Activated CD8-positive, alpha-beta T cell treated with anti-CD3 and anti-CD28 coated beads for 36 hours (primary cell): ENCODE results near the gene NUMA1. TPM values are rescaled to one million over a fixed set of nuclear protein-coding genes. Genes with fewer than 3 reads are reported as not detected.

Experiments
- ATAC-seq: fragments of 200-7000 bp; cut with Tn5 transposase; one replicate; pipeline ENCODE4 v1.10.0; 2021; ENCODE audit warnings: mild to moderate bottlenecking, moderate library complexity
- CTCF ChIA-PET: fragments of 350-600 bp; sonication (Branson Sonifier 250); formaldehyde crosslinking; loops from one replicate; lab custom pipeline; 2021; ENCODE audit warnings: antibody characterized with exemption; lab: Charles Lee
- POLR2A ChIA-PET: fragments of 350-600 bp; sonication (Branson Sonifier 250); formaldehyde crosslinking; loops from one replicate; lab custom pipeline; 2021; ENCODE audit warnings: antibody characterized with exemption; lab: Charles Lee
- DNase-seq: peaks from one replicate; pipeline ENCODE4 v3.0.0-alpha.2; 2020
- H3K27ac Mint-ChIP-seq: one replicate; pipeline ENCODE4 v1.8.0; 2021; ENCODE audit warnings: mild to moderate bottlenecking, mixed read lengths
- H3K27me3 Mint-ChIP-seq: one replicate; pipeline ENCODE4 v1.8.0; 2021; ENCODE audit warnings: mixed read lengths
- H3K36me3 Mint-ChIP-seq: one replicate; pipeline ENCODE4 v1.8.0; 2021; ENCODE audit warnings: low read depth, mixed read lengths
- H3K4me1 Mint-ChIP-seq: one replicate; pipeline ENCODE4 v1.8.0; 2021; ENCODE audit warnings: low read depth, mixed read lengths
- H3K4me3 Mint-ChIP-seq: one replicate; pipeline ENCODE4 v1.8.0; 2021; ENCODE audit warnings: mild to moderate bottlenecking, moderate library complexity, mixed read lengths
- H3K9me3 Mint-ChIP-seq: one replicate; pipeline ENCODE4 v1.8.0; 2021; ENCODE audit warnings: mixed read lengths
- intact Hi-C: fragments of 100-400 bp; cut with micrococcal nuclease; formaldehyde crosslinking; loops from one replicate; pipeline ENCODE4 v1.10.0; 2022
- total RNA-seq, 2 experiments: library from RNA; stranded (reverse); gene quantifications; one replicate each; pipeline ENCODE4 v1.2.3, GENCODE V29; 2021
- TF ChIP-seq, protein P1 (sequence below): fragments of 200-600 bp; IDR thresholded peaks from one replicate; pipeline ENCODE4 v1.8.0; 2022; ENCODE audit warnings: antibody characterized with exemption, mild to moderate bottlenecking

NUMA1 gene
- total RNA-seq, 2 experiments from 2014 or later: 165 to 169 TPM

DNA sequence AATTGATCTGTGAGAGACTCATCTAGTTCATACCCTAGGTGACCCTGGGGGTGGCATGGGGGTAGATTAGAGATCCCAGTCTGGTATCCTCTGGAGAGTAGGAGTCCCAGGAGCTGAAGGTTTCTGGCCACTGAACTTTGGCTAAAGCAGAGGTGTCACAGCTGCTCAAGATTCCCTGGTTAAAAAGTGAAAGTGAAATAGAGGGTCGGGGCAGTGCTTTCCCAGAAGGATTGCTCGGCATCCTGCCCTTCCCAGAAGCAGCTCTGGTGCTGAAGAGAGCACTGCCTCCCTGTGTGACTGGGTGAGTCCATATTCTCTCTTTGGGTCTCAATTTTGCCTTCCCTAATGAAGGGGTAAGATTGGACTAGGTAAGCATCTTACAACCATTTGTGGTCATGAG is 81.0 kb downstream of the NUMA1 start:
- DNase-seq (no peak), ATAC-seq (peak; percentile 10)
- TF ChIP-seq, protein P1, sequence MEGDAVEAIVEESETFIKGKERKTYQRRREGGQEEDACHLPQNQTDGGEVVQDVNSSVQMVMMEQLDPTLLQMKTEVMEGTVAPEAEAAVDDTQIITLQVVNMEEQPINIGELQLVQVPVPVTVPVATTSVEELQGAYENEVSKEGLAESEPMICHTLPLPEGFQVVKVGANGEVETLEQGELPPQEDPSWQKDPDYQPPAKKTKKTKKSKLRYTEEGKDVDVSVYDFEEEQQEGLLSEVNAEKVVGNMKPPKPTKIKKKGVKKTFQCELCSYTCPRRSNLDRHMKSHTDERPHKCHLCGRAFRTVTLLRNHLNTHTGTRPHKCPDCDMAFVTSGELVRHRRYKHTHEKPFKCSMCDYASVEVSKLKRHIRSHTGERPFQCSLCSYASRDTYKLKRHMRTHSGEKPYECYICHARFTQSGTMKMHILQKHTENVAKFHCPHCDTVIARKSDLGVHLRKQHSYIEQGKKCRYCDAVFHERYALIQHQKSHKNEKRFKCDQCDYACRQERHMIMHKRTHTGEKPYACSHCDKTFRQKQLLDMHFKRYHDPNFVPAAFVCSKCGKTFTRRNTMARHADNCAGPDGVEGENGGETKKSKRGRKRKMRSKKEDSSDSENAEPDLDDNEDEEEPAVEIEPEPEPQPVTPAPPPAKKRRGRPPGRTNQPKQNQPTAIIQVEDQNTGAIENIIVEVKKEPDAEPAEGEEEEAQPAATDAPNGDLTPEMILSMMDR: no peak
- Mint-ChIP-seq H3K4me3 (peak overlapping the region; percentile 53), H3K4me1 (peaks cover 20% of the 10 kb centered on the region), H3K27me3 (no peaks in the 10 kb centered on the region), H3K9me3 (no peaks in the 10 kb centered on the region), H3K36me3 (peaks cover 25% of the 10 kb centered on the region), H3K27ac (peak overlapping the region; percentile 87)
- CTCF ChIA-PET: interaction anchor here (1.0 to 1.4 kb wide), 3 partner anchors 21 to 145 kb away, joined by 3 to 10 read pairs (median 3); no protein-coding TSS in a partner anchor
- POLR2A ChIA-PET: interaction anchor here (0.7 to 1.6 kb wide), 5 partner anchors 10 to 103 kb away, joined by 3 to 9 read pairs (median 4); no protein-coding TSS in a partner anchor
- intact Hi-C loops: no loop called here

DNA sequence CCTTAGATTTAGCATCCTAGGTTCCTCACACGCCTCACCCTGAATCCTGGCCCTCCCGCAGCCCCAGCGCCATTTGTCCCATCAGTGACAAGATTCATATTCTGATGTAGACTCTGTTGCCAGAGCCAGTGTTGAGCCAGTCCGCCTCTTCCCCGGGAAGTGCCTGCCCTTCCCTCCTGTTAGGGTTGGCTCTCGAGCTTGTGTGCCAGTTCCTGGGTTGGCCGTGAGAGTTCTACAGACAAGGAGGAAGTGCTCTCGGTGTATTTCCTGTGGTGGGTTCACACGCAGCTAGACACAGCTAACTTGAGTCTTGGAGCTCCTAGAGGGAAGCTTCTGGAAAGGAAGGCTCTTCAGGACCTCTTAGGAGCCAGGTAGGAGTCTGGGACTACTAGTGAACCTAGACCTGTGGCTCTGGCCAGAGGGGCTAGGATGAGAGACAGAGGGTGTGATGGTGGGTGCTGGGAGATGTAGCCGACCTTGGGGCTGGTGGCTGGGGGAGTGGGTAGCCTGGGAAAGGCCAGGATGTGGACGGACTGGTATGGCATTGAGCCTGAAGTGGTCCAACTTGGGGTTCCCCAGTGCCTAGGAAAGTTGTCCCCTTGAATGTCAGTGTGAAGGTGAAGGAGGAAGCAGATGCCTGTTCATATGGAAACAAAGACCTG is 81.6 kb downstream of the NUMA1 start, which contains the start of gene IL18BP:
IL18BP (plus strand) TSS at position 261 of the 662 bp plus-strand sequence. CDS start 1,076 bp downstream, outside the sequence.
- ATAC-seq: peak; percentile 59
- Mint-ChIP-seq H3K27me3 (no peaks in the 10 kb centered on the region), H3K27ac (peak within 1 kb of the TSS; percentile 87), H3K9me3 (no peaks in the 10 kb centered on the region), H3K4me1 (peaks cover 20% of the 10 kb centered on the region), H3K36me3 (peaks cover 20% of the 10 kb centered on the region), H3K4me3 (peak within 1 kb of the TSS; percentile 53)
- ChIA-PET CTCF (interaction anchor here (1.0 to 1.5 kb wide), 4 partner anchors 21 to 145 kb away, joined by 3 to 10 read pairs (median 4); no protein-coding TSS in a partner anchor), POLR2A (interaction anchor here (1.3 to 1.6 kb wide), 2 partner anchors 9 to 14 kb away, joined by 3 to 9 read pairs; no protein-coding TSS in a partner anchor)
- DNase-seq: peak; percentile 40
- intact Hi-C loops: no loop called here
- TF ChIP-seq, protein P1: no peak

DNA sequence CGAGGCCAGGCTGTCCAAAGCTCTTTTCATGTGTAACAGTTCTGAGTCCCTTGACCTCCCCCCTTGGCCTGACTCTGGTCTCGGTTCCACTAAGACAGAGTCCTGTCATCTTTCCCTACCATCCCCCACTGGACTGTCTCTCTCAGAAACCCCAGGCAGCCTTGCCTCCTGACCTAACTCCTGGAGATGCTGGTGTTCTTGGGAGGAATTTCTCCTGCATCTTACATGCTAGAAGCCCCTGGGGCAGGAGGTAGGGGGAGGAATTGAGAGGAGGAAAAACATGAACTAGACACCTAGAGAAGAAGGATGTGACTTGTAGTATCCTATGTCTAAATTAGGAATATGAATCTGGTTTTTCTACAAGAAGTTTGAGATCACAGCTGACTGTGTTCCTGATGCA is 82.3 kb downstream of the NUMA1 start:
- TF ChIP-seq, protein P1: no peak
- ChIA-PET CTCF (interaction anchor here (0.7 to 1.5 kb wide), 4 partner anchors 20 to 146 kb away, joined by 3 to 10 read pairs (median 4); no protein-coding TSS in a partner anchor), POLR2A (interaction anchor here (0.6 to 1.3 kb wide), 3 partner anchors 8 to 1859 kb away, joined by 3 read pairs; no protein-coding TSS in a partner anchor)
- no peaks in the 10 kb centered on the region for H3K9me3 Mint-ChIP-seq
- H3K4me3 Mint-ChIP-seq: no peak overlapping the region
- peaks cover 17% of the 10 kb centered on the region for H3K36me3 Mint-ChIP-seq
- no peak for ATAC-seq
- DNase-seq: no peak
- H3K27me3 Mint-ChIP-seq: no peaks in the 10 kb centered on the region
- peaks cover 20% of the 10 kb centered on the region for H3K4me1 Mint-ChIP-seq
- intact Hi-C loops: no loop called here
- H3K27ac Mint-ChIP-seq: peak overlapping the region; percentile 87

DNA sequence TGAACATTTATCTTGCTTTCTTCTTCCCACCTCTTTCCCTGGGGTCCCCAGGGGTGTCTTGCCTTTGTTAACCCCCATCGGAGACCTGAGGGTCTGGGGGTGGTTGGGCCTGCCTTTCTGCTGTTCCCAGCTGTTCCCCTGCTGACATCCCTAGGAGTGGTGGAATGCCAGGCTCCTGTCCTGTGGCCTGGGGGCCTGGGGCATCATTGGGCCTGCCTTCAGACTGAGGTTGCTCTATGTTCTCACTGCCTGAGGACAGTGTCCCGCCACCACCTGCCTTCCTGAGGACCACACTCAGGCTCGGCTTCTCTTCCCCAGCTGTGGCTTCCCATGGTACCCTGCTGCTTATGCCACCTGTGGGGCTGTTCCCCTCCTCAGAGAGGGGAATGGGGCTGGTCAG is 82.7 kb downstream of the NUMA1 start:
- no peaks in the 10 kb centered on the region for H3K27me3 Mint-ChIP-seq
- no peak overlapping the region for H3K27ac Mint-ChIP-seq
- ChIA-PET CTCF (interaction anchor here (0.7 to 1.5 kb wide), 3 partner anchors 27 to 146 kb away, joined by 3 to 5 read pairs (median 3); no protein-coding TSS in a partner anchor), POLR2A (interaction anchor here (0.6 to 1.3 kb wide), 3 partner anchors 7 to 1859 kb away, joined by 3 read pairs; no protein-coding TSS in a partner anchor)
- H3K4me1 Mint-ChIP-seq: peaks cover 20% of the 10 kb centered on the region
- H3K36me3 Mint-ChIP-seq: peaks cover 17% of the 10 kb centered on the region
- H3K9me3 Mint-ChIP-seq: no peaks in the 10 kb centered on the region
- TF ChIP-seq, protein P1: no peak
- DNase-seq (no peak), ATAC-seq (no peak)
- intact Hi-C loops: no loop called here
- no peak overlapping the region for H3K4me3 Mint-ChIP-seq

DNA sequence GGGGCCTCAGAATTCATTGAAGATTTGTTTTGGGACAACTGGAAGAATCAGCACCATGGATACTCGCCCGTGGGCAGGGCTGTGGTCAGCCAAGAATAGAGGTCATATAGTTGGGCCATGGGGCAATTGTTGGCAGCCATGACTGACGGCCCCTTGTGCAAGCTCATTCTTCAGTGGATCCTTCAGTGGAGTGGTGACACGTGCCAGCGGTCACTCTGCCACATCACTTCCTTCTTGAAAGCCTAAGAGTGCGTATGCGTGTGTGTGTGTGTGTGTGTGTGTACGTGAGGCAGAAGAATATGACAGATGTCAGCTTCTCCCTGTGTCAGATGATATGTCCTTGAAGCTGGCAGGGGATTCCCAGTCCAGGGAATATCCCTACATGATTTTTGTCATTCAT is 83.4 kb downstream of the NUMA1 start:
- ATAC-seq (no peak), DNase-seq (no peak)
- Mint-ChIP-seq H3K27me3 (no peaks in the 10 kb centered on the region), H3K9me3 (no peaks in the 10 kb centered on the region), H3K4me3 (no peak overlapping the region), H3K4me1 (peaks cover 24% of the 10 kb centered on the region), H3K27ac (no peak overlapping the region), H3K36me3 (peaks cover 15% of the 10 kb centered on the region)
- POLR2A ChIA-PET: no interaction called here
- CTCF ChIA-PET: interaction anchor here (0.7 kb wide), 1 partner anchor 28 kb away, joined by 3 read pairs; no protein-coding TSS in a partner anchor
- intact Hi-C loops: no loop called here
- TF ChIP-seq, protein P1: no peak
